Stimulated activated effector memory CD8-positive, alpha-beta T cell treated with anti-CD3 and anti-CD28 coated beads, Interleukin-12 subunit alpha, Interleukin-12 subunit beta, amount 100 ng/mL, for 72 hours (primary cell): ENCODE data around the gene FAM13B.
"Not testable (repeated sequence)": the region's sequence is repeated elsewhere in the genome, so short reads cannot be mapped to it uniquely, and the experiment has no call there.

ENCODE experiments used
- ATAC-seq: fragments of 150-1000 bp; cut with Tn5 transposase; 2 replicates; pipeline ENCODE4 v1.10.0; 2021
- DNase-seq, 2 donors: peaks; one replicate each; pipeline ENCODE4 v3.0.0; 2021 to 2022; ENCODE audit warnings: low spot score in 2 of 2
- H3K27ac Mint-ChIP-seq: one replicate; pipeline ENCODE4 v1.8.0; 2022; ENCODE audit warnings: mild to moderate bottlenecking, mixed read lengths
- H3K36me3 Mint-ChIP-seq: one replicate; pipeline ENCODE4 v1.8.0; 2022; ENCODE audit warnings: mild to moderate bottlenecking, mixed read lengths
- H3K4me1 Mint-ChIP-seq: one replicate; pipeline ENCODE4 v1.8.0; 2022; ENCODE audit warnings: mixed read lengths
- H3K4me3 Mint-ChIP-seq: one replicate; pipeline ENCODE4 v1.8.0; 2022; ENCODE audit warnings: mild to moderate bottlenecking, mixed read lengths
- H3K9me3 Mint-ChIP-seq: one replicate; pipeline ENCODE4 v1.8.0; 2022; ENCODE audit warnings: mixed read lengths

FAM13B gene

DNA sequence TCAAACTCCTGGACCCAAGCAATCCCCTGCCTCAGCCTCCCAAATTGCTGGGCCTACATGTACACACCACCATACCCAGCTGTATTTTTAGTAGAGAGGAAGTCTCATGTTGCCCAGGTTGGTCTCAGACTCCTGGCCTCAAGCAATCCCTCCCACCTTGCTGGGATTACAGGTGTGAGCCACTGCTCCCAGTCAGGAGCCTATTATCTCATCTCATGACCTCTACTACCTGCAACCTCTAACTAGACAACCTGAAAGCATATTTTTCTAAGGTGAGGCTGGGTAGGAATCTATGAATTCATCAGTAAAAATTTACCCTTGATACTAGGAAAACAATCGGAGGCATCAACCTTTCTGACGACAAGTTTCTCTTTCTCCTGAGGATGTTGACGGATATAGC lies 10.0 kb downstream of the FAM13B start:
- DNase-seq (no peak), ATAC-seq (no peak)
- Mint-ChIP-seq H3K4me3 (no peak overlapping the region), H3K4me1 (peaks cover 54% of the 10 kb centered on the region), H3K36me3 (peaks cover 35% of the 10 kb centered on the region), H3K9me3 (no peaks in the 10 kb centered on the region), H3K27ac (no peak overlapping the region)

- Mint-ChIP-seq H3K36me3 (peaks cover 46% of the 10 kb centered on the region), H3K4me1 (peaks cover 43% of the 10 kb centered on the region), H3K27ac (no peak overlapping the region), H3K4me3 (no peak overlapping the region), H3K9me3 (no peaks in the 10 kb centered on the region)
- ATAC-seq = no peak
- no peak for DNase-seq
Observed at GRCh38 chr5:138021771-138022170, 11.1 kb downstream of the FAM13B start.

DNA sequence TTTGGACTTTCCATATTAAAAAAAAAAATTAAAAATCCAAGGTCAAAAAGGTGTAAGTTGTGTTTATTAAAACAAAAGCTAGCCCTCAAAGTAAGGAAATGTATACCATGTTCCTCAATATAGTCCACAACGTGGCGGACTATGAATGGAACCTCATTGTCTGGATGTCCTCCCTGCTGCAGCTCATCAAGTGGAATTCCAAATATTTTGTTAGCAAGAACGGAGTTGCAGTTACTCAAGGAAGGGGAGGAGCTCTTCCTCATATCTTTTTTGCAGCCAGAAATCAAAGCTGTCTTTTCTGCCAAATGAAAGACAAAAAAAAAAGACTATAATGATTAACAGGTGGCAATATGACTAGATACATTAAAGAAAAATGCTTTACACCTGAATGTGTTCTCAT lies 14.0 kb downstream of the FAM13B start:
- ATAC-seq = no peak
- Mint-ChIP-seq H3K9me3 (no peaks in the 10 kb centered on the region), H3K36me3 (peaks cover 67% of the 10 kb centered on the region), H3K4me3 (no peak overlapping the region), H3K27ac (no peak overlapping the region), H3K4me1 (peaks cover 17% of the 10 kb centered on the region)
- DNase-seq = no peak

GRCh38 chr5:138015916-138016315 lies 17.0 kb downstream of the FAM13B start:
- Mint-ChIP-seq H3K27ac (no peak overlapping the region), H3K4me1 (no peaks in the 10 kb centered on the region), H3K4me3 (no peak overlapping the region), H3K9me3 (no peaks in the 10 kb centered on the region), H3K36me3 (peaks cover 97% of the 10 kb centered on the region)
- DNase-seq (no peak), ATAC-seq (no peak)

DNA sequence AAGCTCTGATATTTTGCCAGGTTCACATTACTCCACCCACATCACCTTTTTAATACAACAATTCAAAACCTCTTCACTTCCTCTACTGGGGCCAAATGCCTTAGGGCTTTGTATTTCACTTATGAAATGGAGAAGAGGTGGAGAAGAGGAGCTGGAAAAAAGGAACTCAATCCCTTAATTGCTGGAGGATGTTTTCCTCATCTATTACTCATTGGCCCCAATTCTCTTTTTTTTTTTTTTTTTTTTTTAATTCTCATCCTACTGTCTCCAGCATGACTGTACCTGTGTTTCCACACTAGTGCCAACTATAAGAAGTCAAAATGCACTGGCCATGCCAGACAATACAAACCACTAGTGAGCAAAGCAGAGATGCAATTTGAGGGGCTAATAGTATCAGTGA lies 20.9 kb downstream of the FAM13B start:
- ATAC-seq (no peak), DNase-seq (no peak)
- Mint-ChIP-seq H3K4me1 (no peaks in the 10 kb centered on the region), H3K36me3 (peaks cover 97% of the 10 kb centered on the region), H3K27ac (no peak overlapping the region), H3K4me3 (no peak overlapping the region), H3K9me3 (no peaks in the 10 kb centered on the region)

- DNase-seq (no peak), ATAC-seq (no peak)
- peaks cover 46% of the 10 kb centered on the region for H3K4me1 Mint-ChIP-seq
- peaks cover 91% of the 10 kb centered on the region for H3K36me3 Mint-ChIP-seq
- peak overlapping the region; percentile 67 for H3K27ac Mint-ChIP-seq
- H3K4me3 Mint-ChIP-seq = no peak overlapping the region
- peaks cover 3% of the 10 kb centered on the region for H3K9me3 Mint-ChIP-seq
Observed at GRCh38 chr5:138000102-138000723, 32.7 kb downstream of the FAM13B start.

GRCh38 chr5:137997726-137998213 lies 35.1 kb downstream of the FAM13B start:
- H3K36me3 Mint-ChIP-seq = peaks cover 71% of the 10 kb centered on the region

GRCh38 chr5:137995749-137996128 lies 37.1 kb downstream of the FAM13B start:
- ATAC-seq = no peak
- Mint-ChIP-seq H3K4me3 (no peak overlapping the region), H3K27ac (no peak overlapping the region), H3K36me3 (peaks cover 65% of the 10 kb centered on the region), H3K4me1 (peaks cover 44% of the 10 kb centered on the region), H3K9me3 (peaks cover 3% of the 10 kb centered on the region)
- DNase-seq = no peak

More at GRCh38 chr5:137997726-137998213, 35.1 kb downstream of the FAM13B start:
- peaks cover 3% of the 10 kb centered on the region for H3K9me3 Mint-ChIP-seq
- peaks cover 44% of the 10 kb centered on the region for H3K4me1 Mint-ChIP-seq
- peak overlapping the region; percentile 17 for H3K4me3 Mint-ChIP-seq
- ATAC-seq = peak; percentile 99
- peak overlapping the region; percentile 57 for H3K27ac Mint-ChIP-seq
- no peak for DNase-seq

- Mint-ChIP-seq H3K27ac (no peak overlapping the region), H3K9me3 (peaks cover 3% of the 10 kb centered on the region), H3K4me3 (no peak overlapping the region), H3K4me1 (peaks cover 44% of the 10 kb centered on the region), H3K36me3 (peaks cover 61% of the 10 kb centered on the region)
- ATAC-seq (no peak), DNase-seq (no peak)
Observed at GRCh38 chr5:137995077-137995748, 37.7 kb downstream of the FAM13B start.

GRCh38 chr5:137994556-137994955 lies 38.3 kb downstream of the FAM13B start:
- H3K27ac Mint-ChIP-seq = no peak overlapping the region
- peaks cover 44% of the 10 kb centered on the region for H3K4me1 Mint-ChIP-seq
- DNase-seq (no peak), ATAC-seq (no peak)
- H3K4me3 Mint-ChIP-seq = no peak overlapping the region
- peaks cover 59% of the 10 kb centered on the region for H3K36me3 Mint-ChIP-seq
- peaks cover 3% of the 10 kb centered on the region for H3K9me3 Mint-ChIP-seq

DNA sequence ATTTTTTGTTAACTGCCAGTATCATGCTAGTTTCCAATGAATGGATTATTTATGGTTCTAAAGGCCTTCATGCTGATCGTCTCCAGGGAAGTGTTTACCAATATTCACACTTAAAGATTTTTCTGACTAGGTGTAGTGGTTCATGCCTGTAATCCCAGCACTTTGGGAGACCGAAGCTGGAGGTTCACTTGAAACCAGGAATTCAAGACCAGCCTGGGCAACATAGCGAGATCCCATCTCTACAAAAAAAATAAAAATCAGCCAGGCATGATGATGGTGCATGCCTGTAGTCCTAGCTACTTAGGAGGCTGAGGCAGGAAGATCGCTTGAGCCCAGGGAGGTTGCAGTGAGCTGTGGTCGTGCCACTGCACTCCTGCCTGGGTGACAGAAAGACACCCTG lies 43.5 kb downstream of the FAM13B start:
- peaks cover 22% of the 10 kb centered on the region for H3K4me1 Mint-ChIP-seq
- DNase-seq (no peak), ATAC-seq (no peak)
- H3K36me3 Mint-ChIP-seq = peaks cover 70% of the 10 kb centered on the region
- H3K9me3 Mint-ChIP-seq = no peaks in the 10 kb centered on the region
- no peak overlapping the region for H3K27ac Mint-ChIP-seq
- H3K4me3 Mint-ChIP-seq = no peak overlapping the region

DNA sequence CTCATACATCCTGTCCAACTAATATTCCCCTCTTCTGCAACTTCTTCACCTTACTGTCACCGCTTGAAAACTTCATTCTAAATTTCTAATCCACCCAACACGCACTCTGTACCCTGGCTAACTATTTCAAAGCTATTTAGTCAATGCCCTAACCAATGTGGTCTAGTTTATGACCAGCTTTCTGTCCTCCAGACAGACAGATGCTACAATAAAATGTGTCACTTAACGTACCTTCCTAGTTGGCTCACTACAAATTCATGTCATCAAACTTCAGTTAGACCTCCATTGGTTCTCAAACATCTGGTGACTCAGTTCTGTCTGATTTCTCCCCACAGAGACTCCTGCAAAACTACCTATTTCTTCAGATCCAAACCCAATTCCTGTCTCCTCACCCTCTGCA lies 57.7 kb downstream of the FAM13B start:
- Mint-ChIP-seq H3K36me3 (peaks cover 61% of the 10 kb centered on the region), H3K9me3 (peaks cover 3% of the 10 kb centered on the region), H3K4me3 (no peak overlapping the region), H3K27ac (no peak overlapping the region), H3K4me1 (peaks cover 5% of the 10 kb centered on the region)
- ATAC-seq (peak; percentile 93), DNase-seq (no peak)

- H3K9me3 Mint-ChIP-seq, H3K27ac Mint-ChIP-seq, H3K4me3 Mint-ChIP-seq, DNase-seq, ATAC-seq, H3K4me1 Mint-ChIP-seq: not testable (repeated sequence)
- peaks cover 48% of the 10 kb centered on the region for H3K36me3 Mint-ChIP-seq
Observed at GRCh38 chr5:137970384-137970783, 62.5 kb downstream of the FAM13B start.

GRCh38 chr5:137960819-137961218 lies 72.1 kb downstream of the FAM13B start:
- peak overlapping the region; percentile 16 for H3K27ac Mint-ChIP-seq
- no peaks in the 10 kb centered on the region for H3K9me3 Mint-ChIP-seq
- DNase-seq (no peak), ATAC-seq (no peak)
- no peak overlapping the region for H3K4me3 Mint-ChIP-seq
- peaks cover 77% of the 10 kb centered on the region for H3K36me3 Mint-ChIP-seq
- H3K4me1 Mint-ChIP-seq = peaks cover 7% of the 10 kb centered on the region

- Mint-ChIP-seq H3K36me3 (peaks cover 75% of the 10 kb centered on the region), H3K9me3 (no peaks in the 10 kb centered on the region), H3K27ac (peak overlapping the region; percentile 16), H3K4me3 (no peak overlapping the region), H3K4me1 (peaks cover under 1% of the 10 kb centered on the region)
- no peak for ATAC-seq
- DNase-seq = no peak
Observed at GRCh38 chr5:137960141-137960540, 72.7 kb downstream of the FAM13B start.

GRCh38 chr5:137959488-137959887 lies 73.4 kb downstream of the FAM13B start:
- Mint-ChIP-seq H3K36me3 (peaks cover 75% of the 10 kb centered on the region), H3K27ac (peak overlapping the region; percentile 24), H3K4me1 (no peaks in the 10 kb centered on the region), H3K9me3 (no peaks in the 10 kb centered on the region), H3K4me3 (no peak overlapping the region)
- DNase-seq (no peak), ATAC-seq (no peak)
